DOHH2 (cell line): ENCODE results near the gene TSPAN10.

Experiments used
- H3F3A ChIP-seq: fragments of 200-600 bp; sonication (generic), shearing (Covaris generic); 2 replicates; pipeline ENCODE4 v1.6.0; 2016; ENCODE audit warnings: antibody characterized with exemption, mild to moderate bottlenecking; ENCODE audit not compliant: control insufficient read depth, insufficient read depth
- H3K27ac ChIP-seq: fragments of 200-600 bp; sonication (generic); 2 replicates; pipeline ENCODE4 v1.5.1; 2014; ENCODE audit warnings: low read depth, mild to moderate bottlenecking, low read length, moderate library complexity
- H3K27me3 ChIP-seq: fragments of 200-600 bp; sonication (generic); 2 replicates; pipeline ENCODE4 v1.6.1; 2014; ENCODE audit warnings: mild to moderate bottlenecking, low read length, mixed read lengths; ENCODE audit not compliant: control insufficient read depth
- H3K36me3 ChIP-seq: fragments of 200-600 bp; sonication (generic); 2 replicates; pipeline ENCODE4 v1.6.1; 2014; ENCODE audit warnings: mild to moderate bottlenecking, low read length, moderate library complexity, mixed read lengths; ENCODE audit not compliant: control insufficient read depth
- H3K4me1 ChIP-seq: fragments of 200-600 bp; sonication (generic); 2 replicates; pipeline ENCODE4 v1.6.1; 2014; ENCODE audit warnings: mild to moderate bottlenecking, low read length, mixed read lengths; ENCODE audit not compliant: control insufficient read depth
- H3K4me2 ChIP-seq: fragments of 200-600 bp; sonication (generic); 2 replicates; pipeline ENCODE4 v1.6.0; 2014; ENCODE audit warnings: mild to moderate bottlenecking, low read length, moderate library complexity
- H3K4me3 ChIP-seq: fragments of 200-600 bp; sonication (generic); 2 replicates; pipeline ENCODE4 v1.5.1; 2014; ENCODE audit warnings: mild to moderate bottlenecking, low read length, mixed read lengths
- H3K79me2 ChIP-seq: fragments of 200-600 bp; sonication (generic); 2 replicates; pipeline ENCODE4 v1.6.1; 2014; ENCODE audit warnings: mild to moderate bottlenecking, low read length, mixed read lengths; ENCODE audit not compliant: control insufficient read depth
- H3K9me2 ChIP-seq: fragments of 200-600 bp; sonication (generic); replicated peaks from 2 replicates; pipeline ENCODE4 v1.6.1; 2014; ENCODE audit warnings: mild to moderate bottlenecking, low read length, mixed read lengths; ENCODE audit not compliant: control insufficient read depth
- H3K9me3 ChIP-seq: fragments of 200-600 bp; sonication (generic); 2 replicates; pipeline ENCODE4 v1.6.1; 2014; ENCODE audit warnings: antibody characterized with exemption, low read length, mixed read lengths; ENCODE audit not compliant: control insufficient read depth, insufficient read depth
- H4K20me1 ChIP-seq: fragments of 200-600 bp; sonication (generic); 2 replicates; pipeline ENCODE4 v1.6.0; 2014; ENCODE audit warnings: low read depth, mild to moderate bottlenecking, antibody characterized with exemption, low read length, moderate library complexity; ENCODE audit not compliant: control insufficient read depth, insufficient read depth
- CTCF ChIP-seq: fragments of 200-600 bp; sonication (generic); IDR thresholded peaks from one replicate; pipeline ENCODE4 v1.5.1; 2014; ENCODE audit warnings: antibody characterized with exemption, mild to moderate bottlenecking, low read depth, low read length; ENCODE audit not compliant: poor library complexity, severe bottlenecking
- EZH2phosphoT487 ChIP-seq: fragments of 200-600 bp; sonication (generic); IDR thresholded peaks from 2 replicates; pipeline ENCODE4 v1.6.1; 2017; ENCODE audit warnings: borderline replicate concordance, mild to moderate bottlenecking, antibody characterized with exemption, low read length, moderate library complexity, mixed read lengths

Gene TSPAN10

GRCh38 chr17:81601525-81602120 lies 35.4 kb upstream of the TSPAN10 start:
- no peak for TF ChIP-seq EZH2phosphoT487
- peak; percentile 87 for TF ChIP-seq CTCF
- no peaks in the 10 kb centered on the region for H3K27me3 ChIP-seq
- H3K4me1 ChIP-seq = peaks cover 32% of the 10 kb centered on the region
- no peak overlapping the region for H3K4me2 ChIP-seq
- H3K9me2 ChIP-seq = no peaks in the 10 kb centered on the region
- H3K27ac ChIP-seq = no peak overlapping the region
- H3K9me3 ChIP-seq = no peaks in the 10 kb centered on the region
- peaks cover 23% of the 10 kb centered on the region for H3K79me2 ChIP-seq
- H3F3A ChIP-seq = peaks cover 24% of the 10 kb centered on the region
- H4K20me1 ChIP-seq = peaks cover 8% of the 10 kb centered on the region; the same call in 1 of the 2 replicates
- no peak overlapping the region for H3K4me3 ChIP-seq
- H3K36me3 ChIP-seq = peaks cover 66% of the 10 kb centered on the region

- Histone ChIP-seq H3K4me3 (no peak overlapping the region), H3K79me2 (peaks cover 27% of the 10 kb centered on the region), H3F3A (peaks cover 21% of the 10 kb centered on the region), H3K36me3 (peaks cover 70% of the 10 kb centered on the region), H4K20me1 (peaks cover 12% of the 10 kb centered on the region; the same call in 1 of the 2 replicates), H3K27me3 (no peaks in the 10 kb centered on the region), H3K9me2 (no peaks in the 10 kb centered on the region), H3K27ac (no peak overlapping the region), H3K4me2 (no peak overlapping the region), H3K9me3 (no peaks in the 10 kb centered on the region), H3K4me1 (peaks cover 19% of the 10 kb centered on the region)
- TF ChIP-seq EZH2phosphoT487 (no peak), CTCF (no peak)
Measured at GRCh38 chr17:81603846-81604610, 33.0 kb upstream of the TSPAN10 start.

- no peak overlapping the region for H3K4me3 ChIP-seq
- H3K4me1 ChIP-seq = no peaks in the 10 kb centered on the region
- H3K27ac ChIP-seq = no peak overlapping the region
- H3K9me3 ChIP-seq = no peaks in the 10 kb centered on the region
- H3K36me3 ChIP-seq = peaks cover 57% of the 10 kb centered on the region
- TF ChIP-seq CTCF (no peak), EZH2phosphoT487 (no peak)
- H4K20me1 ChIP-seq = peaks cover 4% of the 10 kb centered on the region; the same call in 1 of the 2 replicates
- H3K9me2 ChIP-seq = no peaks in the 10 kb centered on the region
- H3K27me3 ChIP-seq = no peaks in the 10 kb centered on the region
- H3K4me2 ChIP-seq = no peak overlapping the region
- peaks cover 9% of the 10 kb centered on the region for H3F3A ChIP-seq
- H3K79me2 ChIP-seq = peaks cover 18% of the 10 kb centered on the region
Measured at GRCh38 chr17:81607431-81607830, 29.6 kb upstream of the TSPAN10 start.
